GM10266 (cell line): Measurements from ENCODE around the gene ACBD4.

Source experiments
- DNase-seq: peaks from one replicate; pipeline ENCODE4 v3.0.0; 2012; ENCODE audit errors: extremely low spot score
- CTCF ChIP-seq: IDR thresholded peaks from 2 replicates; pipeline ENCODE4 v1.5.1; 2012; ENCODE audit warnings: mild to moderate bottlenecking, low read depth; ENCODE audit not compliant: control insufficient read depth, insufficient read depth; ENCODE audit errors: missing control alignments

The ACBD4 gene

GRCh38 chr17:45138911-45139532, 3.5 kb downstream of the ACBD4 start:
- no peak for DNase-seq
- no peak for TF ChIP-seq CTCF

- no peak for TF ChIP-seq CTCF
- DNase-seq, result no peak
Observed at GRCh38 chr17:45139533-45139920, 4.0 kb downstream of the ACBD4 start.

- no peak for TF ChIP-seq CTCF
Observed at GRCh38 chr17:45143094-45143670, 7.7 kb downstream of the ACBD4 start.

GRCh38 chr17:45143767-45144198, 8.3 kb downstream of the ACBD4 start:
- TF ChIP-seq CTCF, result no peak
- no peak for DNase-seq

More at GRCh38 chr17:45143094-45143670, 7.7 kb downstream of the ACBD4 start:
- DNase-seq, result no peak

- TF ChIP-seq CTCF, result no peak
- DNase-seq, result peak; percentile 71
Observed at GRCh38 chr17:45144199-45145034, 8.9 kb downstream of the ACBD4 start.

GRCh38 chr17:45145035-45145389, 9.5 kb downstream of the ACBD4 start:
- no peak for DNase-seq
- no peak for TF ChIP-seq CTCF

- TF ChIP-seq CTCF, result no peak
- no peak for DNase-seq
Observed at GRCh38 chr17:45146166-45146565, 10.7 kb downstream of the ACBD4 start.
